Prostate gland (tissue), 2 donors: Measurements from ENCODE around the gene GJB5.

Source experiments
- CTCF ChIP-seq, 4 experiments: fragments of 200-600 bp in 2 of 4; fragments of 450-650 bp in 2 of 4; sonication (generic) in 2 of 4; IDR thresholded peaks; 1 replicate in 3 of 4; 2 replicates in 1 of 4; pipeline ENCODE4 v1.5.1; 2016 to 2019; ENCODE audit warnings: antibody characterized with exemption in 4 of 4, mild to moderate bottlenecking in 2 of 4, moderate library complexity in 2 of 4
- POLR2A ChIP-seq: fragments of 450-650 bp; IDR thresholded peaks from one replicate; pipeline ENCODE4 v1.6.1; 2016; ENCODE audit warnings: antibody characterized with exemption, mild to moderate bottlenecking
- POLR2AphosphoS5 ChIP-seq: sonication (generic); formaldehyde crosslinking; IDR thresholded peaks from one replicate; pipeline ENCODE4 v1.6.1; 2017; ENCODE audit warnings: antibody characterized with exemption

- TF ChIP-seq CTCF (IDR thresholded peaks at IDR 0.05) (no peak), POLR2A (no peak), POLR2AphosphoS5 (no peak)
Measured at GRCh38 chr1:34779962-34780361, 25.1 kb downstream of the GJB5 start.
